Kidney epithelial cell (primary cell): ENCODE measurements around the gene B2M. TPM values are rescaled to one million over a fixed set of nuclear protein-coding genes. Genes with fewer than 3 reads are reported as not detected.
A peak's percentile ranks its signal among the peaks of the same experiment; 100 is the strongest.

ENCODE experiments used
- DNase-seq: peaks from one replicate; pipeline ENCODE4 v3.0.0-alpha.2; 2010; ENCODE audit warnings: low read depth
- H3K27me3 ChIP-seq: 2 replicates; pipeline ENCODE4 v1.6.0; 2011; ENCODE audit warnings: low read length; ENCODE audit not compliant: control insufficient read depth, insufficient read depth
- H3K36me3 ChIP-seq: 2 replicates; pipeline ENCODE4 v1.5.1; 2011; ENCODE audit warnings: low read length; ENCODE audit not compliant: control insufficient read depth, insufficient read depth
- H3K4me3 ChIP-seq: 2 replicates; pipeline ENCODE4 v1.5.1; 2011; ENCODE audit warnings: low read depth, mild to moderate bottlenecking, control low read depth, low read length
- total RNA-seq: library from RNA; depleted of rRNA; stranded (reverse); fragments of >200 nt; gene quantifications from 2 replicates; pipeline ENCODE4 v1.2.3, GENCODE V29; 2015
- TF ChIP-seq, protein P1 (sequence below): IDR thresholded peaks from 2 replicates; pipeline ENCODE4 v1.5.1; 2011; ENCODE audit warnings: mild to moderate bottlenecking, moderate library complexity, low read length, control low read depth, inconsistent platforms; ENCODE audit not compliant: insufficient read depth, poor library complexity, severe bottlenecking

B2M gene
- total RNA-seq, 1 donor from 2014 or later: 956 TPM

DNA sequence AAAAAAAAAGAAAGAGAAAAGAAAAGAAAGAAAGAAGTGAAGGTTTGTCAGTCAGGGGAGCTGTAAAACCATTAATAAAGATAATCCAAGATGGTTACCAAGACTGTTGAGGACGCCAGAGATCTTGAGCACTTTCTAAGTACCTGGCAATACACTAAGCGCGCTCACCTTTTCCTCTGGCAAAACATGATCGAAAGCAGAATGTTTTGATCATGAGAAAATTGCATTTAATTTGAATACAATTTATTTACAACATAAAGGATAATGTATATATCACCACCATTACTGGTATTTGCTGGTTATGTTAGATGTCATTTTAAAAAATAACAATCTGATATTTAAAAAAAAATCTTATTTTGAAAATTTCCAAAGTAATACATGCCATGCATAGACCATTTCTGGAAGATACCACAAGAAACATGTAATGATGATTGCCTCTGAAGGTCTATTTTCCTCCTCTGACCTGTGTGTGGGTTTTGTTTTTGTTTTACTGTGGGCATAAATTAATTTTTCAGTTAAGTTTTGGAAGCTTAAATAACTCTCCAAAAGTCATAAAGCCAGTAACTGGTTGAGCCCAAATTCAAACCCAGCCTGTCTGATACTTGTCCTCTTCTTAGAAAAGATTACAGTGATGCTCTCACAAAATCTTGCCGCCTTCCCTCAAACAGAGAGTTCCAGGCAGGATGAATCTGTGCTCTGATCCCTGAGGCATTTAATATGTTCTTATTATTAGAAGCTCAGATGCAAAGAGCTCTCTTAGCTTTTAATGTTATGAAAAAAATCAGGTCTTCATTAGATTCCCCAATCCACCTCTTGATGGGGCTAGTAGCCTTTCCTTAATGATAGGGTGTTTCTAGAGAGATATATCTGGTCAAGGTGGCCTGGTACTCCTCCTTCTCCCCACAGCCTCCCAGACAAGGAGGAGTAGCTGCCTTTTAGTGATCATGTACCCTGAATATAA lies 2.0 kb downstream of the B2M start:
- Histone ChIP-seq H3K27me3 (no peaks in the 10 kb centered on the region), H3K36me3 (peaks cover 2% of the 10 kb centered on the region), H3K4me3 (peak overlapping the region; percentile 74)
- TF ChIP-seq, protein P1, sequence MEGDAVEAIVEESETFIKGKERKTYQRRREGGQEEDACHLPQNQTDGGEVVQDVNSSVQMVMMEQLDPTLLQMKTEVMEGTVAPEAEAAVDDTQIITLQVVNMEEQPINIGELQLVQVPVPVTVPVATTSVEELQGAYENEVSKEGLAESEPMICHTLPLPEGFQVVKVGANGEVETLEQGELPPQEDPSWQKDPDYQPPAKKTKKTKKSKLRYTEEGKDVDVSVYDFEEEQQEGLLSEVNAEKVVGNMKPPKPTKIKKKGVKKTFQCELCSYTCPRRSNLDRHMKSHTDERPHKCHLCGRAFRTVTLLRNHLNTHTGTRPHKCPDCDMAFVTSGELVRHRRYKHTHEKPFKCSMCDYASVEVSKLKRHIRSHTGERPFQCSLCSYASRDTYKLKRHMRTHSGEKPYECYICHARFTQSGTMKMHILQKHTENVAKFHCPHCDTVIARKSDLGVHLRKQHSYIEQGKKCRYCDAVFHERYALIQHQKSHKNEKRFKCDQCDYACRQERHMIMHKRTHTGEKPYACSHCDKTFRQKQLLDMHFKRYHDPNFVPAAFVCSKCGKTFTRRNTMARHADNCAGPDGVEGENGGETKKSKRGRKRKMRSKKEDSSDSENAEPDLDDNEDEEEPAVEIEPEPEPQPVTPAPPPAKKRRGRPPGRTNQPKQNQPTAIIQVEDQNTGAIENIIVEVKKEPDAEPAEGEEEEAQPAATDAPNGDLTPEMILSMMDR: peak; percentile 15
- DNase-seq: no peak

DNA sequence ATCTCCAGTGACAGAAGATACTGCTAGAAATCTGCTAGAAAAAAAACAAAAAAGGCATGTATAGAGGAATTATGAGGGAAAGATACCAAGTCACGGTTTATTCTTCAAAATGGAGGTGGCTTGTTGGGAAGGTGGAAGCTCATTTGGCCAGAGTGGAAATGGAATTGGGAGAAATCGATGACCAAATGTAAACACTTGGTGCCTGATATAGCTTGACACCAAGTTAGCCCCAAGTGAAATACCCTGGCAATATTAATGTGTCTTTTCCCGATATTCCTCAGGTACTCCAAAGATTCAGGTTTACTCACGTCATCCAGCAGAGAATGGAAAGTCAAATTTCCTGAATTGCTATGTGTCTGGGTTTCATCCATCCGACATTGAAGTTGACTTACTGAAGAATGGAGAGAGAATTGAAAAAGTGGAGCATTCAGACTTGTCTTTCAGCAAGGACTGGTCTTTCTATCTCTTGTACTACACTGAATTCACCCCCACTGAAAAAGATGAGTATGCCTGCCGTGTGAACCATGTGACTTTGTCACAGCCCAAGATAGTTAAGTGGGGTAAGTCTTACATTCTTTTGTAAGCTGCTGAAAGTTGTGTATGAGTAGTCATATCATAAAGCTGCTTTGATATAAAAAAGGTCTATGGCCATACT lies 4.0 kb downstream of the B2M start:
- DNase-seq: no peak

DNA sequence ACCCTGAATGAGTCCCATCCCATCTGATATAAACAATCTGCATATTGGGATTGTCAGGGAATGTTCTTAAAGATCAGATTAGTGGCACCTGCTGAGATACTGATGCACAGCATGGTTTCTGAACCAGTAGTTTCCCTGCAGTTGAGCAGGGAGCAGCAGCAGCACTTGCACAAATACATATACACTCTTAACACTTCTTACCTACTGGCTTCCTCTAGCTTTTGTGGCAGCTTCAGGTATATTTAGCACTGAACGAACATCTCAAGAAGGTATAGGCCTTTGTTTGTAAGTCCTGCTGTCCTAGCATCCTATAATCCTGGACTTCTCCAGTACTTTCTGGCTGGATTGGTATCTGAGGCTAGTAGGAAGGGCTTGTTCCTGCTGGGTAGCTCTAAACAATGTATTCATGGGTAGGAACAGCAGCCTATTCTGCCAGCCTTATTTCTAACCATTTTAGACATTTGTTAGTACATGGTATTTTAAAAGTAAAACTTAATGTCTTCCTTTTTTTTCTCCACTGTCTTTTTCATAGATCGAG lies 4.5 kb downstream of the B2M start:
- Histone ChIP-seq H3K27me3 (no peaks in the 10 kb centered on the region), H3K4me3 (no peak overlapping the region), H3K36me3 (peaks cover 2% of the 10 kb centered on the region)
- TF ChIP-seq, protein P1: no peak
- no peak for DNase-seq

More for the DNA sequence above, 4.0 kb downstream of the B2M start:
- peaks cover 2% of the 10 kb centered on the region for H3K36me3 ChIP-seq
- no peaks in the 10 kb centered on the region for H3K27me3 ChIP-seq
- no peak overlapping the region for H3K4me3 ChIP-seq
- TF ChIP-seq, protein P1: no peak

DNA sequence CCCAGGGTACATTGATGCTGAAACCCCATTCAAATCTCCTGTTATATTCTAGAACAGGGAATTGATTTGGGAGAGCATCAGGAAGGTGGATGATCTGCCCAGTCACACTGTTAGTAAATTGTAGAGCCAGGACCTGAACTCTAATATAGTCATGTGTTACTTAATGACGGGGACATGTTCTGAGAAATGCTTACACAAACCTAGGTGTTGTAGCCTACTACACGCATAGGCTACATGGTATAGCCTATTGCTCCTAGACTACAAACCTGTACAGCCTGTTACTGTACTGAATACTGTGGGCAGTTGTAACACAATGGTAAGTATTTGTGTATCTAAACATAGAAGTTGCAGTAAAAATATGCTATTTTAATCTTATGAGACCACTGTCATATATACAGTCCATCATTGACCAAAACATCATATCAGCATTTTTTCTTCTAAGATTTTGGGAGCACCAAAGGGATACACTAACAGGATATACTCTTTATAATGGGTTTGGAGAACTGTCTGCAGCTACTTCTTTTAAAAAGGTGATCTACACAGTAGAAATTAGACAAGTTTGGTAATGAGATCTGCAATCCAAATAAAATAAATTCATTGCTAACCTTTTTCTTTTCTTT lies 5.8 kb downstream of the B2M start:
- Histone ChIP-seq H3K4me3 (no peak overlapping the region), H3K27me3 (no peaks in the 10 kb centered on the region), H3K36me3 (peaks cover 2% of the 10 kb centered on the region)
- no peak for DNase-seq
- TF ChIP-seq, protein P1: no peak

DNA sequence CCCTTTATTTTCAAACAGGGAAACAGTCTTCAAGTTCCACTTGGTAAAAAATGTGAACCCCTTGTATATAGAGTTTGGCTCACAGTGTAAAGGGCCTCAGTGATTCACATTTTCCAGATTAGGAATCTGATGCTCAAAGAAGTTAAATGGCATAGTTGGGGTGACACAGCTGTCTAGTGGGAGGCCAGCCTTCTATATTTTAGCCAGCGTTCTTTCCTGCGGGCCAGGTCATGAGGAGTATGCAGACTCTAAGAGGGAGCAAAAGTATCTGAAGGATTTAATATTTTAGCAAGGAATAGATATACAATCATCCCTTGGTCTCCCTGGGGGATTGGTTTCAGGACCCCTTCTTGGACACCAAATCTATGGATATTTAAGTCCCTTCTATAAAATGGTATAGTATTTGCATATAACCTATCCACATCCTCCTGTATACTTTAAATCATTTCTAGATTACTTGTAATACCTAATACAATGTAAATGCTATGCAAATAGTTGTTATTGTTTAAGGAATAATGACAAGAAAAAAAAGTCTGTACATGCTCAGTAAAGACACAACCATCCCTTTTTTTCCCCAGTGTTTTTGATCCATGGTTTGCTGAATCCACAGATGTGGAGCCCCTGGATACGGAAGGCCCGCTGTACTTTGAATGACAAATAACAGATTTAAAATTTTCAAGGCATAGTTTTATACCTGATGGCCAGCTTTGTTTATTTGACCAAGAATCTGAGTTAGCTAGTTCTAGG lies 7.0 kb downstream of the B2M start:
- H3K4me3 ChIP-seq: no peak overlapping the region
- TF ChIP-seq, protein P1: no peak
- DNase-seq: no peak
- no peaks in the 10 kb centered on the region for H3K27me3 ChIP-seq
- H3K36me3 ChIP-seq: peaks cover 2% of the 10 kb centered on the region
